WI38 (cell line): ENCODE measurements around the gene RSPH1.
A peak's percentile ranks its signal among the peaks of the same experiment; 100 is the strongest.

ENCODE experiments used
- H3K4me3 ChIP-seq: 2 replicates; pipeline ENCODE4 v1.5.1; 2011; ENCODE audit warnings: low read depth, mild to moderate bottlenecking, control low read depth, low read length
- TF ChIP-seq, protein P1 (sequence below): IDR thresholded peaks from 2 replicates; pipeline ENCODE4 v1.5.1; 2012; ENCODE audit warnings: low read depth, mild to moderate bottlenecking, control low read depth, low read length

Gene RSPH1

DNA sequence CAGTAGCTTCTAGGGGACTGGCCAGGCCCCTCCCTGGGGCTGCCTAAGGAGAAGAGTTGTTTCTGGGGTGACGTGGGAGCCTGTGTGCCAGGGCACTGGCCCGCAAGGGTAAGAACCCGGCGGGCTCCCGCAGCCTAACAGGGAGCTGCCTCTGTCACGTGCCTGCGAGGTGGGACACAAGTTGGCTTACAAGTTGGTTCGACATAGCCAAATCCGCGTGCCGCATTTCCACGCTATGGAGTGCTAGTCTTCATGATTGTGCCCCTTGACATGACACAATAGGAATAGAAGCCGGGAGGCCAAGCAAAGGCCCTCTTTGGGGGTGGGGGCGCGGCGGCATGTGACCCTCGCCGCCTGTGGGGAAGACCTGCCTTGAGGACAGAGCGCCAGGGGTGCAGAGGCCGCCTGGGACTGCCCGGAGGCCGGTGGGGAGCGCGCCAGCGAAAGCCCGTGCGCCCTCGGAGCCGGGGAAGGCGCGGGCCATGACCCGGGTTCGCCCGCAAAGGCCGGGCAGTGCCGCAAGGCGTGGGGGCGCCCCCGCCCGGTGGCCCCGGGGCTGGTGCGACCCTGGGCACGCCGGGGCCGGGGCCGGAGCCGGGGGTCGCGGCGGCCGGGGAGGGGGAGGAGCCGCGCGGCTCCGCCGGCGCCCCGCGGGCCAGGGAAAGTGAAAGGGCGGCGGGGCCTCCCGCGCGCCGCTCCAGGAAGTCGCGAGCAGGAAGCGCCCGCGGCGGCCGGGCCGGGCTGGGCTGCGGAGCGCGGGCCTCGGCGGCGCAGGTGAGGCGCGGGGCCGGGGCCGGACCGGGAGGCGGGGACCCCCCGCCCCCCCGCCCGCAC, 17.3 kb upstream of the RSPH1 start, which contains the start of gene SLC37A1:
SLC37A1 (plus strand) TSS at position 702 of the 834 bp plus-strand sequence. CDS start 4,603 bp downstream, outside the sequence.
- peak within 1 kb of the TSS; percentile 17; the same call in 1 of the 2 replicates for H3K4me3 ChIP-seq
- TF ChIP-seq, protein P1, sequence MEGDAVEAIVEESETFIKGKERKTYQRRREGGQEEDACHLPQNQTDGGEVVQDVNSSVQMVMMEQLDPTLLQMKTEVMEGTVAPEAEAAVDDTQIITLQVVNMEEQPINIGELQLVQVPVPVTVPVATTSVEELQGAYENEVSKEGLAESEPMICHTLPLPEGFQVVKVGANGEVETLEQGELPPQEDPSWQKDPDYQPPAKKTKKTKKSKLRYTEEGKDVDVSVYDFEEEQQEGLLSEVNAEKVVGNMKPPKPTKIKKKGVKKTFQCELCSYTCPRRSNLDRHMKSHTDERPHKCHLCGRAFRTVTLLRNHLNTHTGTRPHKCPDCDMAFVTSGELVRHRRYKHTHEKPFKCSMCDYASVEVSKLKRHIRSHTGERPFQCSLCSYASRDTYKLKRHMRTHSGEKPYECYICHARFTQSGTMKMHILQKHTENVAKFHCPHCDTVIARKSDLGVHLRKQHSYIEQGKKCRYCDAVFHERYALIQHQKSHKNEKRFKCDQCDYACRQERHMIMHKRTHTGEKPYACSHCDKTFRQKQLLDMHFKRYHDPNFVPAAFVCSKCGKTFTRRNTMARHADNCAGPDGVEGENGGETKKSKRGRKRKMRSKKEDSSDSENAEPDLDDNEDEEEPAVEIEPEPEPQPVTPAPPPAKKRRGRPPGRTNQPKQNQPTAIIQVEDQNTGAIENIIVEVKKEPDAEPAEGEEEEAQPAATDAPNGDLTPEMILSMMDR = no peak

DNA sequence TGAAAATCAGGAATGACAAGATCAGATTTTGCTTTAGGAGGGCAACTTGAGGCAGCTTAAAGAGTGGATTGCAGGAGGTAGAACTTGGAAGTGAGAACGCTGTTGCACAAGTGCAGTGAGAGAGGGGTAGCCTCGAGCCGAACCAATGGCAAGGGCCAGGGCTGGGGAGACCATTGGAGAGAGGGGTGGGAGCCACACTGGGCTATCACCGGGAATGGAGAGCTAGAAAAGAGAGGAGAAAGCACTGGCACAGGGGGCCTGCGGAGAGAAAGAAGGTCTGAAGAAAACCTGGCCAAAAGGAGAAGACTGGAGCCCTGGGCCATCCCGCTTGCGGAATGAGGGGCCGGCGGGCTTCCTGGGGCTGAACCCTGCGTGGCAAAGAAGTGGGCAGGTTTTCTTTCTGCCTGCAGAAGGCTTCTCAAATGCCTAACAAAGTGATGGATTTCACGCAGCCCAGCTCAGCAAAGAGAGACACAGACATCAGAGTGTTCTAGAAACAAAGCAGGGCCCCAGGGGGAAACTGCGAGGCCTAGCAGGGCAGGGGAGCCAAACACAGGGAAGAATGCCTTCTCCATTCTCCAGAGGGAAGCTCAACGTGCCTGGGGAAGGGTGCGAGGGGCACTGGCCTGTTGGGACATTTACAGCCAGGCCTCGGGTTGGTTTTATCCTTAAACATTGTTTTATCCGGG, 16.5 kb upstream of the RSPH1 start:
- TF ChIP-seq, protein P1 = no peak
- H3K4me3 ChIP-seq = no peak overlapping the region

DNA sequence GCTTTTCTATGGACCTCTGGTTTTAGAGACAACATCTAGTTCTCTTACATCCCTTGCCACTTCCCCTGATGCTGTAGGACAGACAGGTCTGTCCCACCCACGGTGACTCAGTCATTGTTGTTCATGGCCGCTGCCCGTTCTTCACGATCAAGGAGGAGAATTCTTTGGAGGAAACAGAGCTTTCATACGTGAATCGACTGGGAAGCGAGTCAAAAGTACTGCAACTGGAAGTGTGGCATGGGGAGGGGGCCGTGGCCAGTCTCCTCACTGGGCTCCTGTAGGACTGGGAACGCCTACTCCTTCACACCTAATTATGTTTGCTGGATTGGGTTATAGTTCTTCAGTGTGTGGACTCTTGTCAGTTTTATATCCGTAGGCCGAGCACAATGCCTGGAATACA, 13.2 kb upstream of the RSPH1 start:
- TF ChIP-seq, protein P1 = no peak
- H3K4me3 ChIP-seq = no peak overlapping the region

- no peak overlapping the region for H3K4me3 ChIP-seq
- TF ChIP-seq, protein P1 = no peak
Observed at GRCh38 chr21:42508371-42508770, 12.3 kb upstream of the RSPH1 start.

DNA sequence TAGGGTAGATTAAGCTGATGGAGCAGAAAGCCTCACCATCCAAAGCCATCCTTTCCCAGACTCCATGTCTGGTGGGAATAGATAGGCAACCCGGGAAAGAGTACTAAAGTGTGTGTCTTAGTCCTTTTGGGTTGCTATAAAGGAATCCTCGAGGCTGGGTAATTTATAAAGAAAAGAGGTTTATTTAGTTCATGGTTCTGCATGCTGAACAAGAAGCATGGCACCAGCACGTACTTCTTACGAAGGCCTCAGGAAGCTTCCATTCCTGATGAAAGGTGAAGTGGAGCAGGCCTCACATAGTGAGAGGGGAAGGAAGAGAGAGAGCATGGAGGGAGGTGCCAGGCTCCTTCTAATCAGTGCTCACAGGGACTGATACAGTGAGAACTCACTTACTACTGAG, 11.4 kb upstream of the RSPH1 start:
- no peak overlapping the region for H3K4me3 ChIP-seq
- TF ChIP-seq, protein P1 = no peak

GRCh38 chr21:42505090-42505726, 9.2 kb upstream of the RSPH1 start:
- H3K4me3 ChIP-seq = no peak overlapping the region
- TF ChIP-seq, protein P1 = no peak

DNA sequence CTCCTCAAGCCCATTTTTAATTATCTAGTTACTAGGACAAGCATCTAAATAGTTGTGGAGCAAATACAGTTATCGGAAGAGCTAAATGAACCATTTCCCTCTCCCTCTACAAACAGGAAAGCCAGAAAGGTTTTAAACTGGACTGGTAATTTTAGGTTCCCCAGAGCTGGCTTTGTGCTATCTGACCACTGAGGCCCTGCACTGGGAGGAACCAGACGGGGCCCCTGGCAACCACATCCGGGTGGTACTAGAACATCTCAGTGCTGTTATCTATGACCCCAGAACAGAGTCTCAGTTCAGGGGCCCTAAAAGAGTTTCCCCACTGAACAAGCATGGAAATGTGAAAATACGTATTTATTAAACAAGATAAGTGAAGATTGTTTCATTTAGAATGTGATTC, 7.7 kb upstream of the RSPH1 start:
- TF ChIP-seq, protein P1 = no peak
- no peak overlapping the region for H3K4me3 ChIP-seq
